NCI-H460 (cell line): ENCODE data around the gene GRIK2. TPM values are rescaled to one million over a fixed set of nuclear protein-coding genes. Genes with fewer than 3 reads are reported as not detected.

Source experiments
- DNase-seq: peaks from one replicate; pipeline ENCODE4 v3.0.0-alpha.2; 2016; ENCODE audit warnings: low read depth; ENCODE audit errors: extremely low read depth
- total RNA-seq: library from RNA; depleted of rRNA; stranded (reverse); fragments of >200 nt; shearing (Covaris generic); gene quantifications from 2 replicates; pipeline ENCODE4 v1.2.3, GENCODE V29; 2014

The GRIK2 gene
- total RNA-seq, 1 experiment from 2014 or later, result not detected

- DNase-seq, result no peak
Observed at GRCh38 chr6:101840100-101840499, 446.6 kb downstream of the GRIK2 start.

DNA sequence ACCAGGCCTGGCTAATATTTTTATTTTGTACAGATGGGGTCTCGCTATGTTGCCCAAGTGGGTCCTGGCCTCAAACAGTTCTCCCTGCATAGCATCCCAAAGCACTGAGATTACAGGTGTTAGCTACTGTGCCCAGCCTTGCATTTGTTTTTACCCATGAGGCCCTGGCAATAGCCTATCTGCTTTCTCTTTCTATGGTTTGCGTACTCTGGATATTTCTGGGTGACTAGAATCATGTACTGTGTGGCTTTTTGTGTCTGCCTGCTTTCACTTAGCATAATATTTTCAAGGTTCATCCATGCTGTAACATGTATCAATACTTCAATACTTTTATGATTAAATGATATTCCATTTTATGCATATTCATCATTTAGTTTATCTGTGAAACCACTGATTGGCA is 451.7 kb downstream of the GRIK2 start:
- no peak for DNase-seq

- no peak for DNase-seq
Observed at GRCh38 chr6:101845621-101846020, 452.1 kb downstream of the GRIK2 start.

DNA sequence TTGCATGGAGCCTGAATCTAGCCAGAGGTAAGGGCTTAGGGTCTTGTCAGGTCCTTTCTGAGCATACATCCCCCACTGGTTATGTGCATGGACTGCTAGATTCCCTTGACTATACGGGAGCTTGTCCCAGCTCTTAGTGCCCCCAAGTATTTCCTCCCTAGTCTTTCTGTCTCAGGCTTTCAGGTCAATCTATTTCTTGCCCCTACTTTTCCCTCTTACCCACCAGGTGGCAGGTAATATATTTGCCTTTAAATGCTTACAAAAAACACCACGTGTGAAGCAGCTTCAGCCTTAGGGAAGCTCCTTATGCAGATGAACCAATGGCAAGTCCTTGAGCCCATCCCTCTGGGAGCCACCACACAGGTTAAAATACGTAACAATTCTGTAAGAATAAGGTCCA is 454.2 kb downstream of the GRIK2 start:
- DNase-seq, result no peak

DNA sequence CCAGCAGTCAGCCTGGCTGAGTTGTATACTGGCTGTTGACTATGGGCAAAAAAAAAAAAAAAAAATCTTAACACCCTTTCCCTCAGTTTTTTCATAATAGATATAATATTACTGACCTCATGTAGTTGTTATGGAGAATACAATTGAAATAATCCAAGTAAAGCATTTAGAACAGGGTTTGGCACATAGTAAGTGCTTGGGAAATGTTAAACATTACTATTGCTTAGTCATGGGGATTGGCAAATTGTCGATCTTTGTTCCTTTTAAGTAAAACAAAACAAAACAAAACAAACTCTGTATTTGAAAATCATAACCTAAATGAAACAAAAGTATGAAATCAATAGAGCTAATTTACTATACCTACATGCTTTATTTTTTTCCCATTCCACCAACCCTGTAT is 458.4 kb downstream of the GRIK2 start:
- DNase-seq, result no peak

DNA sequence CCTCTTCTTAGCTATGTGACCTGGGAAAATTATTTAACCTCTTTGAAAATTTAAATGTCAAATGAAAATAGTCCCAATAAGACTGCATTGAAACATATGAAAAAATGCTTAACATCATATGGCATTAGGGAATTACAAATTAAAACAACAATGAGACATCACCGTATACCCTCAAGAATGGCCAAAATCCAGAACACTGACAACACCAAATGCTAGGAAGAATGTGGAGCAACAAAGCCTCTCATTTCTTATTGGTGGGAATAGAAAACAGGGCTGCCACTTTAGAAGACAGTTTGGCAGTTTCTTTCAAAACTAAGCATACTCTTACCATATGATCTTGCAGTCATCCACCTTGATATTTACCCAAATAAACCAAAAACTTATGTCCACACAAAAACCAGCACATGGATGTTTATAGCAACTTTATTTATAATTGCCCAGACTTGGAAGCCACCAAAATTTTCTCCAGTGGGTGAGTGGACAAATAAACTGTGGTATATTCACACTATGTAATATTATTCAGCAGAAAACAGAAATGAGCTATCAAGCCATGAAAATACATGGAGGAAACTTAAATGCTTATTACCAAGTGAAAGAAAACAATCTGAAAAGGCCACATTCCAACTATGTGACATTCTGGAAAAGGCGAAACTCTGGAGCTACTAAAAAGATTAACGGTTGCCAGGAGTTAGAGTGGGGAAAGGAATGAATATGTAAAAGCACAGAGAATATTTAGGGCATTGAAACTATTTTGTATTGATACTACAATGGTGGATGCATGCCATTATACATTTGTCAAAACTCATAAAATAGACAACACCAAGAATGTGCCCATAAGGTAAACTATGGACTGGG is 459.9 kb downstream of the GRIK2 start:
- DNase-seq, result no peak

DNA sequence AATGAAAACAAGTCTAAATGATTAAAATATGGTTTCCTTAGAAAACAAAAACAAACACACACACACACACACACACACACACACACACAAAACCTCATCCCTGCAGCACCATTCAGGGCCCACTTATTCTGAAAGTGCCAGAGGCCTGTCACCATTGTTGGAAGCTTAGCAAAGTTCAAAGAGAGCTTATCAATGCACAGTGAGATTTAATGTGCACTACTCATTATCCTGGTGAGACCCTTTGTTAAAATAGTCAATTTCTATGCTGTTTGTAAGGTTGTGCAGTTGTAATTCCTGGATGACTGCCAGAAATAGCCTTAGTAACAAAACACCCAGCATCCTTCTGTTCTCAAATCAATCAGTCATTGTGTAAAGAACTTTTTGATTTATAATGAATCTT is 482.9 kb downstream of the GRIK2 start:
- DNase-seq, result no peak

DNA sequence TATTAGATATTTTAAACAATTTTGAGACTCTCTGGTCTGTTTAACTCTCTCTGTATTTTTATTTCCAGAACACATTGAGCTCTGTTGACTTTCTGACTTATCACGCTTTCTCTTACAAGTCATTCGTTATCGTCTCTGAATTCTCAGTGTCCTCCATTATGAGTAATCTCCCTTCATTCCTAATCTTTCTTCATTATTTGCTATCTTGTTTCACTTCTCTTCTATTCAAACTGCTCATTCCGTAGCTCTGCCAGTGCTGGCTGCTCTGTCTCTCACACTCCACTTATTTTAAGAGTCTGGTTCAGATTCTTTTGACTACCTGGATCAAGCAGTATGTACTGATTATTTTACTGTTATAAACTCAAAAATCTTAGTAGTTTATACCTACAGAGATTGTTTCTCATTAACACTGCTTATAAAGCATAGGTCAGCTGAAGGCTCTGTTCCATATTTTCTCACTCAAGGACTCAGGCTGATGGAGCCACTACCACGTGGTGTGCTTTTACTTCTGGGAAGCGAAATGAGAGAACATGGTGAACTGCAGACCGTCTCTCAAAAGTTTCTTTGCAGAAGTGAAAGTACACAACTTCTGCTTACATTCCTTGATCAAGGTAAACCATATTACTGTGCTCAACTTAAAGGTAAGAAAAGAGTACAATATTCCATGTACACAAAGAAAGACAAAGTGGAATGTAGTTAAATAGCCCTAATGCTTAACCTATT is 485.2 kb downstream of the GRIK2 start:
- DNase-seq, result no peak

DNA sequence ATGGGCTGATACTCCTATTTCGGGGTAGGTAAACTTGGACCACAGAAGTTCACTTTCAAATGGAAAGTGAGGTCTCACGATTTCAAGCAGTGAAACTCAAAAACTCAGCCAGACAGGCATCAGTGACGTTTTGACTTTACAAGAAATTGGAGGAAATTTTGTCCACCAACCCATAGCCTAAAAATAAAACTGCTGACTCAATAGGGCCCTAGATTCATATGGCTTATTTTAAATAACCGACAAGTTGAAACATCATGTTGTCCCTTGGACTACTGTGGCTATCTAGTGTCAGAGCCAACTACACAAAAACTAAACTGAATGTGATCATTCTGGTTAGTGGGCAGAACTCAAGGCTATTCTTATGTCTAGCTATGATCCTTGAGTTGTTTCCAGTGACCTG is 486.3 kb downstream of the GRIK2 start:
- no peak for DNase-seq

DNA sequence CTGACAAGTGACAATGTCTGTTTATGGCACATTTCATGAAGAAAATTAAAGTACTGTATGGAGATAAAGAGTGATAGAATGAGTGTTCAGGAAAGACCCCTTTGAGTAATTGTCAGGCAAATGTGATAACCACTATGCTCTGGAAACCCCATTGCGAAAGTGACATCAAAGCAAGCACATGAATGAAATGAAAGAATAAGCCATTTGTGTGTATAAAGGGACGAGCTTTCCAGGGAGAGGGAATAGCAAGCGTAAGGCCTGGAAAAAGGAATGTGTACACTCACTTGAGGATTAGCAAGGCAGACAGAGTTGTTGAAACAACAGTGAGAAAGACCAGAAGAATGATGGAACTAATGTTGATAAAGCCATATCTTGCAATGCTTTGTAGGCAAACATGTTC is 490.0 kb downstream of the GRIK2 start:
- no peak for DNase-seq

DNA sequence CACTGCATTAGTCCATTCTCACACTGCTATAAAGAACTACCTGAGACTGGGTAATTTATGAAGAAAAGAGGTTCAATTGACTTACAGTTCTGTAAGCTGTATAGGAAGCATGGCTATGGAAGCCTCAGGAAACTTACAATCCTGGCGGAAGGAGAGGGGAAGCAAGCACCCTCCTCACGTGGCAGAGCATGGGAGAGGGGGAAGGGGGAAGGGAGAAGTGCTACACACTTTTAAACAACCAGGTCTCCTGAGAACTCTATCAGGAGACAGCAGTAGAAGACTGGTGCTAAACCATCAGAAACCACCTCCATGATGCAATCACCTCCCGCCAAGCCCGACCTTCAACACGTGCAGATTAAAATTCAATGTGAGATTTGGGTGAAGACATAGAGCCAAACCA is 494.0 kb downstream of the GRIK2 start:
- no peak for DNase-seq

DNA sequence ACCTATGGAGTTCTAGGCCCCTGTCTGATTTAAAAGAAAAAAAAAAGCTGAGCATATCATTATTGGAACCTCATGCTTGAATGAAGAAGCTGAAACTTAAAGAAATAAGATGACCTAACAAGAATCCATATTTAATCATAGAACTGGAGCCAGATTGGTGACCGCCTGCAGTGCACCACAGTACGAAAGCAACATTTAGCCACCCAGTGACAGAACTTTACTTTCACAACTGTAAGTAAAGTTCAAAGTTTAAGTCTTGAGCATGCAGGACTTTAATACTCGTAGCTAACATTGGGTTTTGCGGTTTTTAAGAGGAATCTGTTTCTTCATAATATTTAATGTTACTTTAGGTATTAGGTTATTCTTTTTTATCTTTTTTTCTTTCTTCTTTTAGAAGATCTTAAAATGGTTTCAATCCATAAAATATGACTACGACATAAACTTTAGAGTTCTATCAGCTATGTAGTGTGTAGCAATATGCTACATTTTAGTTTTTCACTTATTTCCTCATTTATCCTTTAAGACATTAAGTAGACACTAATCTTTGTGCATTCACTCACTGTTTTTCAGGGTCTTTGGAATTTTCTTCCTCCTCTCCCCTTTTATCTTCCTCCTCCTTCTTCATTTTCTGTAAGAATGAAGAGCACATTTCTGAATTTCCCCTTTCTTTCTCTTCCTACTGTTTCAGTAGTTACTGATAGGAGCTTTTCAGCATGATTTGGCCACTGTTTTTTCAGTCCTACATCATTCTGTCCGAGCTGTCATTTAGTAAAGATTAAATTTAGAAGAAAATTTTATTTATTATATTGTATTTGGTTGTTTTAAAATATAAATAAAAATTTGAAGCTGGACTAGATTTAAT is 514.1 kb downstream of the GRIK2 start:
- no peak for DNase-seq

DNA sequence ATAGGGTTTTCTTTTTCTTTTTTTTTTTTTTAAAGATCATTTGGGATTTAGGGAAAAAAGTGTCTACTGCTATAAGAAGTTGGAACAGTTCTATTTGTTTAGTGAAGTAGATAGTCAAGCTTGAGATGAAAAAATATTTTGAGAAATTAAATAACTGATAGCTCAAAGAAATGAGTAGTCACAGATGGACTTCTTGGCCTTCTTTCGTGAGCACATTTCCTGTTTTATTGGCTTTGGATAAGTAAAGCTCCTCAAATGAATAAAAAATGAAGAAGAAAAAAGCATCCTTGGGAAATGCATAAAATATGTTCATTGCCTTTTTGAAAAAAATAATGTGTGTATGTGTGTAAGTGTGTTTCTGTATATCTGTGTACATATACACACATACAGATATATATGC is 515.9 kb downstream of the GRIK2 start:
- no peak for DNase-seq

GRCh38 chr6:101912311-101912710 is 518.8 kb downstream of the GRIK2 start:
- no peak for DNase-seq

GRCh38 chr6:101918471-101918870 is 525.0 kb downstream of the GRIK2 start:
- no peak for DNase-seq

GRCh38 chr6:101921829-101922450 is 528.4 kb downstream of the GRIK2 start:
- no peak for DNase-seq

DNA sequence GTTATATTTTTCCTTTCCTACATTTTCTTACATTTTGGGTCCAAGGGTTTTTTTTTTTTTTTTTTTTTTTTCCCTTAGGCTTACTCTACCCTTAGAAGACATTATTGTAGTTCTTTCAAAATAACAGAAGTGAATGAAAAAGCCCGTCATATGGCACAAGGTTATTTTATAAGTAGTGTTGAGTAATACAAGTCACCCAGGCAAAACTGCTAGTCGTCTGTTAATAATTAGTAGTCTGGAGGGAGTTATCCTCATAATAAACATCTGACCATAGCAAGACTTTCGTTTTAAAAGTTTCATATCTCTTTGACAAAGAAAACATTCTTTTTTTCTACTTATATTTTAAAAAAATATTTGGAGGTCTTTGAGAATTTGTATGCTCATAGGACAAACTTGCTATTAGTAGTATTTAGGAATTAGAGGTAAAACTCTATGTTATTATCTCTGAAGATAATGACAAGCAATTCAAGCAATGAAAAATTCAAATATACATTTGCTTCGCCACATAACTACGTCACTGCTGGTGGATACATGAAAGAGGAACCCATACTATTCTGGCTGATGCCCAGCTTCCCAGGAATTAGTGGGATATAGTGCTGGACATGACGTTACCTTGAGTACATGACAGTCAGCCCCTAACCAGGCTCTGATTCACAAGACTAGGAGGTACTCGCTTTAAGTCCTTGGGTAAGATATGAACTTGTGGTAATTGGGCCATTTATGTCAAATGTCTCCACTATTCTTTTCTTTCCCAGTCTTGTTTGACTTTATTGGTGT is 532.8 kb downstream of the GRIK2 start:
- DNase-seq, result no peak

GRCh38 chr6:101931766-101932165 is 538.3 kb downstream of the GRIK2 start:
- DNase-seq, result no peak

GRCh38 chr6:101932704-101933103 is 539.2 kb downstream of the GRIK2 start:
- DNase-seq, result no peak

DNA sequence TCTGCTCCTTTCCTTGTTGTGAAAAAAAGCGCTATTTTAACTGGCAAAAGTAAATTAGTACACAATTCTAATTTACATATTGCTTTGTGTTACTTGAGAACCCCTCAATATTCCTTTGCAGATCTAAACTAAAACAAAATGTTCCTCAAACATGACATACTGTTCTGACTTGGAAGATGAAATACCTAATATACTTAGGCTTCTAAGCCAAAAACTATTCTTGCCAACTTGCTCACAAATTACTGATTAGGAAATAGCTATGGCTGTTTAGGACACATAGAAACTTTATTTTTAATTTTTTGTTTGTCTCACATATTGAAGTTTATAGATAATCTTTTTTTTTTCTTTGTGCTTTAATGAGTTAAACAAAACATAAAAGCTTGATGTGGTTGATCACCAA is 542.2 kb downstream of the GRIK2 start:
- no peak for DNase-seq
